HepG2 (cell line): ENCODE results near the gene MAP2K7. TPM values are rescaled to one million over a fixed set of nuclear protein-coding genes. Genes with fewer than 3 reads are reported as not detected.
A peak's percentile ranks its signal among the peaks of the same experiment; 100 is the strongest.

ENCODE experiments used
- AHR ChIP-seq: IDR thresholded peaks from 2 replicates; pipeline ENCODE4 v1.6.1; 2018; ENCODE audit warnings: missing genetic modification reagents, missing compliant biosample characterization
- ASH2L ChIP-seq: fragments of 300-600, 200-600 bp; sonication (generic); IDR thresholded peaks from 2 replicates; pipeline ENCODE4 v1.7.0; 2017; ENCODE audit warnings: low read depth, mild to moderate bottlenecking, moderate library complexity, mixed read lengths, low read length; ENCODE audit not compliant: insufficient read length
- ATF7 ChIP-seq, 2 experiments: fragments of 450-650 bp in 1 of 2; sonication (generic) in 1 of 2; formaldehyde crosslinking in 1 of 2; IDR thresholded peaks; 2 replicates each; pipeline versions ENCODE4 v1.4.0 to v1.6.1; 2016 to 2020; ENCODE audit warnings: antibody characterized with exemption in 1 of 2, mild to moderate bottlenecking in 1 of 2, missing genetic modification reagents in 1 of 2
- JUNB ChIP-seq: sonication (generic); formaldehyde crosslinking; IDR thresholded peaks from 2 replicates; pipeline ENCODE4 v1.8.0; 2022; ENCODE audit warnings: missing genetic modification reagents, mild to moderate bottlenecking, borderline replicate concordance
- KLF15 ChIP-seq: sonication (generic); formaldehyde crosslinking; IDR thresholded peaks from 2 replicates; pipeline ENCODE4 v1.8.1; 2023; ENCODE audit warnings: borderline replicate concordance, mild to moderate bottlenecking, inconsistent platforms, missing genetic modification reagents, mixed read lengths
- MBD4 ChIP-seq: IDR thresholded peaks from 2 replicates; pipeline ENCODE4 v1.6.1; 2012; ENCODE audit warnings: low read length, inconsistent platforms, borderline replicate concordance
- MED8 ChIP-seq: sonication (generic); formaldehyde crosslinking; IDR thresholded peaks from 2 replicates; pipeline ENCODE4 v1.8.1; 2023; ENCODE audit warnings: mild to moderate bottlenecking, missing genetic modification reagents; ENCODE audit not compliant: insufficient replicate concordance
- MXD4 ChIP-seq: IDR thresholded peaks from 2 replicates; pipeline ENCODE4 v1.6.1; 2016; ENCODE audit warnings: mild to moderate bottlenecking, missing biosample characterization, missing genetic modification reagents
- PBX3 ChIP-seq: sonication (generic); formaldehyde crosslinking; IDR thresholded peaks from 2 replicates; pipeline ENCODE4 v1.8.1; 2023; ENCODE audit warnings: missing genetic modification reagents, inconsistent platforms, borderline replicate concordance
- RFXAP ChIP-seq: sonication (generic); formaldehyde crosslinking; IDR thresholded peaks from 2 replicates; pipeline ENCODE4 v1.4.0; 2020; ENCODE audit warnings: missing genetic modification reagents, borderline replicate concordance
- SMAD9 ChIP-seq: sonication (generic); formaldehyde crosslinking; IDR thresholded peaks from 2 replicates; pipeline ENCODE4 v1.5.1; 2020; ENCODE audit warnings: mild to moderate bottlenecking, missing genetic modification reagents
- SNAPC5 ChIP-seq: sonication (generic); formaldehyde crosslinking; IDR thresholded peaks from 2 replicates; pipeline ENCODE4 v1.8.1; 2023; ENCODE audit warnings: mild to moderate bottlenecking, missing genetic modification reagents, borderline replicate concordance
- SP2 ChIP-seq: sonication (generic); formaldehyde crosslinking; IDR thresholded peaks from 2 replicates; pipeline ENCODE4 v1.5.1; 2020; ENCODE audit warnings: mild to moderate bottlenecking, missing genetic modification reagents
- TGIF2 ChIP-seq: IDR thresholded peaks from 2 replicates; pipeline ENCODE4 v1.6.1; 2016; ENCODE audit warnings: control low read depth, missing compliant biosample characterization
- THAP8 ChIP-seq: sonication (generic); formaldehyde crosslinking; IDR thresholded peaks from 2 replicates; pipeline ENCODE4 v1.5.1; 2020; ENCODE audit warnings: missing genetic modification reagents, mild to moderate bottlenecking, borderline replicate concordance
- TSC22D2 ChIP-seq: sonication (generic); formaldehyde crosslinking; IDR thresholded peaks from 2 replicates; pipeline ENCODE4 v1.5.1; 2020; ENCODE audit warnings: missing genetic modification reagents, mild to moderate bottlenecking, borderline replicate concordance
- ZBTB4 ChIP-seq: sonication (generic); formaldehyde crosslinking; IDR thresholded peaks from 2 replicates; pipeline ENCODE4 v1.4.0; 2020; ENCODE audit warnings: missing genetic modification reagents, mild to moderate bottlenecking, borderline replicate concordance
- ZMYM3 ChIP-seq: sonication (generic); formaldehyde crosslinking; IDR thresholded peaks from 2 replicates; pipeline ENCODE4 v1.5.1; 2020; ENCODE audit warnings: mild to moderate bottlenecking, missing genetic modification reagents
- ZNF331 ChIP-seq: sonication (generic); formaldehyde crosslinking; IDR thresholded peaks from 2 replicates; pipeline ENCODE4 v1.4.0; 2020; ENCODE audit warnings: missing genetic modification reagents
- ZNF44 ChIP-seq: sonication (generic); formaldehyde crosslinking; IDR thresholded peaks from 2 replicates; pipeline ENCODE4 v1.5.1; 2020; ENCODE audit warnings: mild to moderate bottlenecking, missing genetic modification reagents
- ZNF503 ChIP-seq: sonication (generic); formaldehyde crosslinking; IDR thresholded peaks from 2 replicates; pipeline ENCODE4 v1.4.0; 2020; ENCODE audit warnings: missing genetic modification reagents
- ZNF644 ChIP-seq: IDR thresholded peaks from 2 replicates; pipeline ENCODE4 v1.6.1; 2016; ENCODE audit warnings: low read depth
- polyA plus RNA-seq, 8 experiments: library from polyadenylated mRNA; depleted of rRNA in 3 of 8; stranded (reverse) in 7 of 8; unstranded in 1 of 8; fragments of >200 nt; fragmentation: Illumina TruSeq in 4 of 8; extraction: Trizol in 4 of 8; gene quantifications; 2 replicates each; pipeline versions ENCODE4 v1.2.1 to v1.2.3, GENCODE V29; 2011 to 2016; ENCODE audit warnings: low read depth in 4 of 8, missing spikeins in 1 of 8, mixed read lengths in 1 of 8; ENCODE audit not compliant: insufficient read depth in 1 of 8
- total RNA-seq, 5 experiments: library from RNA; depleted of rRNA; stranded (reverse); fragments of >200 nt; fragmentation: Illumina TruSeq; extraction: Trizol; gene quantifications; 2 replicates each; pipeline ENCODE4 v1.2.3, GENCODE V29; 2016; ENCODE audit warnings: low read depth in 1 of 5

MAP2K7 gene
- total and polyA plus RNA-seq, 2 of the 13 experiments (the other 11 are each of a cell fraction or from before 2014, with no cell fraction given), result 9.0 to 10.8 TPM

GRCh38 chr19:7918615-7919421, 15.1 kb downstream of the MAP2K7 start (continued):
- no peak for TF ChIP-seq SMAD9
- no peak for TF ChIP-seq TSC22D2 (CRISPR knock-in tag)
- TF ChIP-seq SNAPC5 (CRISPR knock-in tag), result no peak
- TF ChIP-seq MBD4, result no peak
- TF ChIP-seq ZBTB4 (CRISPR knock-in tag), result 0 out of 2 replicates have a peak, but pooled peaks have one; percentile 81
- no peak for TF ChIP-seq AHR (CRISPR knock-in tag)
- no peak for TF ChIP-seq JUNB (CRISPR knock-in tag)
- TF ChIP-seq ATF7 (IDR thresholded peaks at IDR 0.05), result no peak
- no peak for TF ChIP-seq ATF7 (CRISPR knock-in tag; IDR thresholded peaks at IDR 0.05)
- TF ChIP-seq MXD4, result 0 out of 2 replicates have a peak, but pooled peaks have one; percentile 47
- no peak for TF ChIP-seq ASH2L
- 0 out of 2 replicates have a peak, but pooled peaks have one; percentile 60 for TF ChIP-seq RFXAP (CRISPR knock-in tag)
- 0 out of 2 replicates have a peak, but pooled peaks have one; percentile 23 for TF ChIP-seq ZNF503 (CRISPR knock-in tag)
- 0 out of 2 replicates have a peak, but pooled peaks have one; percentile 26 for TF ChIP-seq THAP8
- 0 out of 2 replicates have a peak, but pooled peaks have one; percentile 31 for TF ChIP-seq SP2 (CRISPR knock-in tag)
- peak; percentile 83 for TF ChIP-seq ZMYM3 (CRISPR knock-in tag)
- no peak for TF ChIP-seq MED8 (CRISPR knock-in tag)
- no peak for TF ChIP-seq KLF15 (CRISPR knock-in tag)
- no peak for TF ChIP-seq TGIF2 (CRISPR knock-in tag)
- peak; percentile 16; the same call in 1 of the 2 replicates for TF ChIP-seq ZNF331
- TF ChIP-seq ZNF644 (CRISPR knock-in tag), result no peak
- TF ChIP-seq ZNF44 (CRISPR knock-in tag), result no peak
- no peak for TF ChIP-seq PBX3 (CRISPR knock-in tag)
